KOPT-K1 (cell line): Measurements from ENCODE around the gene GLE1.
"Not testable (repeated sequence)": the region's sequence is repeated elsewhere in the genome, so short reads cannot be mapped to it uniquely, and the experiment has no call there.

Experiments used
- H3K27ac ChIP-seq: fragments of 200-600 bp; sonication (generic); 2 replicates; pipeline ENCODE4 v1.5.1; 2016; ENCODE audit warnings: antibody characterized with exemption, mild to moderate bottlenecking, low read depth, low read length; ENCODE audit not compliant: poor library complexity, severe bottlenecking
- H3K36me3 ChIP-seq: fragments of 200-600 bp; sonication (generic); 2 replicates; pipeline ENCODE4 v1.5.1; 2017; ENCODE audit warnings: antibody characterized with exemption, mild to moderate bottlenecking, low read length, moderate library complexity; ENCODE audit not compliant: insufficient read depth
- H3K9me3 ChIP-seq: fragments of 200-600 bp; sonication (generic); 2 replicates; pipeline ENCODE4 v1.5.1; 2017; ENCODE audit warnings: antibody characterized with exemption, low read length, mild to moderate bottlenecking; ENCODE audit not compliant: insufficient read depth, poor library complexity, severe bottlenecking

Gene GLE1

DNA sequence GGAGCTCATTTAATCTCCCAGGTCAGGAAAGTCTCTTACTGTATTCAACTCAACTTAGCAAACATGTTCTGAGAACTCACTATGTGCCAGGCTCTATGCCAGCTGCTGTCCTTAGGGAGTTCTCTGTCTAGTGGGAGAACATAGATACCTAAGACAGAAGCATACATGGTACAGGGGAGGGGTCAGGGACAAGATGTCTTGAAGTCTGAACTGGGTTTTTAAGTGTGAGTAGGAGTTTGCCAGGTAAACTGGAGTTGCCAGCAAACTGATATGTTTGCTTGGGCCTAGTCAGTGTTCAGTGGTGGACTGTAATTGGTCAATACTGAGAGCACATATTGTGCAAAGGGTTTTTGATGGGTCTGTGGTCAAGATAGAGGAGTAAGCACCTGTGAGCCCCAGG lies 18.3 kb upstream of the GLE1 start:
- no peak overlapping the region for H3K27ac ChIP-seq
- no peaks in the 10 kb centered on the region for H3K9me3 ChIP-seq
- peaks cover 98% of the 10 kb centered on the region for H3K36me3 ChIP-seq

DNA sequence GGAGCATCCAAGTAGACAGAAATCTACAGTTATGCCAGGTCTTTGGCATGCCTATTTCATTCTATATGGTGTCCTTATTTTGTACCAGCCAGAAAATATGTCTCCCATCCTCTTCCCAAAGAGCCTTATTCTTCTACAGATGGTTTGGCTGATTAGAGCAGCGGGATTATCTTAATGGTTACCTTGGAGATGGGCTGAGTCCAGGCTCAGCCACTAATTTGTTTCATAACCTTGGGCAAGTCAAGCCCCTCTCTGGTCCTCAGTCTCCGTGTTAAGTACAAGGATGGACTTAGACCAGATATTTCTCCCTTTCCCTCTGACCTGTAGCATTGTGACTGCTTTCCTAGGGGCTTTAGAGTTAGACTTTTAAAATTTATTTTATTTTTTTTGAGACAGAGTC lies 11.1 kb upstream of the GLE1 start:
- Histone ChIP-seq H3K36me3 (peaks cover 95% of the 10 kb centered on the region), H3K27ac (no peak overlapping the region), H3K9me3 (no peaks in the 10 kb centered on the region)

DNA sequence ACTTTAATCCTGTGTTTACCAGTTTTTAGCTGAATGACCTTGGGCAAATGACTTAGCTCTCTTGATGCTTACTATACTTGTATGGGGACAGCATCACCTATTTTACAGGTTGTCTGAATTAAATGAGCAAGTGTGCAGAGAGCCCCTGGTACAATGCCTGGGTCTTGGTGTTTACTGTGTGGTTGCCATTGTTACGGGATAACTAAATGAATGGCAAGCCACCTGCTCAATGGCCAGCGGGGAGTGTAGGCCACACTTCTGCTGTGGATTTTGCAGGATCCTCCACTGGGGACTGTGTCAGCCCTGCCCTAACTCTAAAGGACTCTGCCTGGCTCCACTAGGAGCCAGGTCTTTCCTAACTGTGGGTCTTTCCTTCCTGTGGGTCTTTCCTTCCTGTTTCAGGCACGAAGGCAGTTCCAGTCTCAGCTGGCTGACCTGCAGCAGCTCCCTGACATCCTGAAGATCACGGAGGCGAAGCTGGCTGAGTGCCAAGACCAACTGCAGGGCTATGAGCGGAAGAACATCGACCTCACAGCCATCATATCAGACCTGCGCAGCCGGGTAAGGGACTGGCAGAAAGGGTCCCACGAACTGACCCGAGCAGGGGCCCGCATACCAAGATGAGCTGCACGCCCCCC lies 10.3 kb upstream of the GLE1 start:
- Histone ChIP-seq H3K36me3 (peaks cover 95% of the 10 kb centered on the region), H3K27ac (no peak overlapping the region), H3K9me3 (no peaks in the 10 kb centered on the region)

DNA sequence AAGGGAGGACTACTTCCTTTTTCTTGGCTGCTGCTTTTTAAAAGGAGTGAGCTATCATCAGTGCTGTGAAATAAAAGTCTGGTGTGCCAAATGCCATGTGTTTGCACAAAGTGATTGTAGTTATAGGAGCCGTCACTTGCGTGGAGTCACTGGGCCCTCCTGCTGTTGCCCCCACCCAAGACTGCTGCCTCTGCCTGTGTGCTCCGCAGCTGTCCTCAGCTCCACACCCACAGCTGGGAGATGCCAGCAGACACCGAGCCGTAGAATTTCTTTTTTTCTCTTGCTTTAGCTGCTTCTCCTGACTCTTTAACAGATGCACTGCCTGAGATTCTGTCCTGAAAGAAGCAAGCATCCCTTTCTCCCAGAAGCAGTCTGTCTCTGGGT lies 9.8 kb upstream of the GLE1 start:
- peaks cover 95% of the 10 kb centered on the region for H3K36me3 ChIP-seq
- no peaks in the 10 kb centered on the region for H3K9me3 ChIP-seq
- no peak overlapping the region for H3K27ac ChIP-seq

DNA sequence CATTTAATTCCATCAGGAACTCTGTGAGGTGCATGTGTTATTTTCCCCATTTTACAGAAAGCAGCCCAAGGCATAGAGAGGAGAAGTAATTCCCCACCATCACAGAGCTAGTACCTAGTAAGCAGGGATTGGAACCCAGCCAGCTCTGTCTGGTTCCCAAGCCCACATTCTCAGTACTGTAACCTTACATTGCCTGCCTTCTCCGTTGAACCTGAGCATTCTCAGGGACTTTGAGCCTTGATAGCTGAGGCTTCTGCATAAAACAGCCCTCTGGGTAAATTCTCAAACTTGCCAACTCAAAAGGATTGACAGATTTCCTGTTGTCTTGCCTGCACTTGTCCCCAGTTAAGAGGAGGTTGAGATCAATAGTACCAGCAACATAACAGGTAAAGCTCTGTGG lies 9.2 kb upstream of the GLE1 start:
- Histone ChIP-seq H3K27ac (no peak overlapping the region), H3K36me3 (peaks cover 95% of the 10 kb centered on the region)

DNA sequence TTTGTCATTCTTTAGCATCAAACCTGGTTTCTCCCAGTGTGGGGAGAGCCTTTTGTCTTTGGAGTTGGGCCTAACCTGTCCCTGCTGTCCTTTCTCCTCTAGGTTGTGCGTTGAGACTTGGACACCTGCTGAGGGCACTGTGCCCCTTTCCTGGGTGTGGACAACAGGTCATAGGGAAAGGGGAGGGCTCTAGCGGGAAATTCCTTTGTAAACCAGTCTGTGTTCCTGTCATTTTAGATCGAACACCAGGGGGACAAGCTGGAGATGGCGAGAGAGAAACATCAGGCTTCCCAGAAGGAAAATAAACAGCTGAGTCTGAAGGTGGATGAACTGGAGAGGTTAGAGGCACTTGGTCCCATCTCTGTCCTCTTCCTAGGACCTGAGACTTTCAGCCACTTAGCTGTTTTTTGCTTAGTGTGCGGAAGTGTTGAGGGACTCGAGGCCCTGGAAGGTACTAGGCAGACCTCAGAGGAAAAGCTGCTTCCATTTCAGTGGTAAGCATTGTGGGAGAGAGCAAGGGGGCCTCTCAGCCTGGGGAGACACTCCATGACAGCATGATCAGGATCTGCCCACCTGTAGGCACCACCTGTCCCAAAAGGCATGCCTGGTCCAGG lies 8.6 kb upstream of the GLE1 start:
- Histone ChIP-seq H3K27ac (no peak overlapping the region), H3K36me3 (peaks cover 96% of the 10 kb centered on the region), H3K9me3 (no peaks in the 10 kb centered on the region)

More for the DNA sequence above, 9.2 kb upstream of the GLE1 start:
- H3K9me3 ChIP-seq = no peaks in the 10 kb centered on the region

DNA sequence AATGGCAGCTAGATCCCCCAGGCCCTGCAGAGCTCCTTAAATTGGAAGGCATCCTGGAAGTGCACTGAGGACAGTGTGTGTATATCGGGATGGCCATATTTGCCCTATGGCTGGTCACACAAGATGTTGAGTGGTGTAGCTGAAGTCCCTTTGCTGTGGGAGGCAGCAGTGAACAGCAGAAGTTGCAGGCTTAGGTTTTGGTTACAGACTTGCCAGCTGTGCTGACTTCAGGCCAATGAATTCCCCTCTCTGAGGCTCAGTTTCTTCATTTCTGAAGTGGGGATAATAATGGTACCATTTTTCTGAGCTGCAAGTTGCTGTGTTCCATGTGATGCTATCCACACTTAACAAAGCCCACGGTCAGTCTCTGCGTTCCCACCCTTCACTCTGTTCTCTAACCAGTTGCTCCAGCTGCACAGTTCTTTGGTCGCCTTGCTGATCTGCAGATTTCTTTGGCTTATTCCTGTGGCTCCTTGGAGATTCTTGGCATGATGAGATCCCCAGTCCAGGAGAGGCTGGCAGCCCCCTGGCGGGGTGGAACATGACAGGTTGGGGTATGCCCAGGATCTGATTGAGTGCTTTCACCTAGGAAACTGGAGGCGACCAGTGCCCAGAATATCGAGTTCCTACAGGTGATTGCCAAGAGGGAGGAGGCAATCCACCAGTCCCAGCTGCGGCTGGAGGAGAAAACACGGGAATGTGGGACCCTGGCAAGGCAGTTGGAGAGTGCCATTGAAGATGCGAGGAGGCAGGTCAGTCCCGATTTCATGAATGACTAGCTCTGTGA lies 6.5 kb upstream of the GLE1 start:
- Histone ChIP-seq H3K9me3 (no peaks in the 10 kb centered on the region), H3K36me3 (peaks cover 95% of the 10 kb centered on the region), H3K27ac (no peak overlapping the region)

DNA sequence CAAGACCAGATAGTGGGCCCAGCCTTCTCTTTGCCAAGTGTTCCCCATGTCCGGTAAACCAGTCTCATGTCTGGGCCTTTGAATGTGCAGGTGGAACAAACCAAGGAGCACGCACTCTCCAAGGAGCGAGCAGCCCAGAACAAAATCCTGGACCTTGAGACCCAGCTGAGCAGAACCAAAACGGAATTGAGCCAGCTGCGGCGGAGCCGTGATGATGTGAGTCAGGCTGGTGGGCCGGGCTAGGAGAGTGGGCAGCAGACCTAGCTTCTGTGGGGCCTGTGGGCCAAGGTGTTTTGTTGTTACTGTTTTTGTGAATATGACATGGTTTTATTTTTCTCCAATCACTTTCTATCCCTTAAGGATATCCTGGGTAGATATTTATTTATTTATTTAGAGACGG lies 5.6 kb upstream of the GLE1 start:
- no peaks in the 10 kb centered on the region for H3K9me3 ChIP-seq
- peaks cover 88% of the 10 kb centered on the region for H3K36me3 ChIP-seq
- no peak overlapping the region for H3K27ac ChIP-seq

DNA sequence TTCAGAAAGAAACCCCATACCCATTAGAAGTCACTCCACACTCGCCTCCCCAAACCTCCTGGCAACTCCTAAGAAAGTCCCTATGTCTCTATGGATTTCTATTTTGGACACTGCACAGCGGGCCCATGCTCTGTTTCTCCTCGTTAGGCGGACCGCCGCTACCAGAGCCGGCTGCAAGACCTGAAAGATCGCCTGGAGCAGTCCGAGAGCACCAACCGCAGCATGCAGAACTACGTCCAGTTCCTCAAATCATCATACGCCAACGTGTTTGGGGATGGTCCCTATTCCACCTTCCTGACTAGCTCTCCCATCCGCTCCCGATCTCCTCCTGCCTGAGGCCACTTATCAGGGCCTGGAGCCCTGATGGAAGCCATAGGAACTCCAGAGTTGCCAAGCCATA lies 4.6 kb upstream of the GLE1 start:
- no peak overlapping the region for H3K27ac ChIP-seq
- H3K9me3 ChIP-seq = no peaks in the 10 kb centered on the region
- peaks cover 78% of the 10 kb centered on the region for H3K36me3 ChIP-seq

DNA sequence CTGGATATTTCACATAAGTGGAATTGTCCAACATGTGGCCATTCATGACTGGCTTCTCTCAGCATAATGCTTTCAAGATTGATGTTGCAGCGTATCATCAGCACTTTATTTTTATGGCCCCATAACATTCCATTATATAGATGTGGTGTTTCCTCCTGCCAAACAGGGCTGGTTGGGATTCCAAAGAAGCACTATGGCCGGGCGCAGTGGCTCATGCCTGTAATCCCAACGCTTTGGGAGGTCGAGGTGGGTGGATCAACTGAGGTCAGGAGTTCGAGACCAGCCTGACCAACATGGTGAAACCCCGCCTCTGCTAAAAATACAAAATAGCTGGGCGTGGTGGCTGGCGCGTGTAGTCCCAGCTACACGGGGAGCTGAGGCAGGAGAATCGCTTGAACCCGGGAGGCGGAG lies 1.1 kb upstream of the GLE1 start:
- H3K27ac ChIP-seq, H3K9me3 ChIP-seq: not testable (repeated sequence)
- H3K36me3 ChIP-seq = peaks cover 54% of the 10 kb centered on the region

DNA sequence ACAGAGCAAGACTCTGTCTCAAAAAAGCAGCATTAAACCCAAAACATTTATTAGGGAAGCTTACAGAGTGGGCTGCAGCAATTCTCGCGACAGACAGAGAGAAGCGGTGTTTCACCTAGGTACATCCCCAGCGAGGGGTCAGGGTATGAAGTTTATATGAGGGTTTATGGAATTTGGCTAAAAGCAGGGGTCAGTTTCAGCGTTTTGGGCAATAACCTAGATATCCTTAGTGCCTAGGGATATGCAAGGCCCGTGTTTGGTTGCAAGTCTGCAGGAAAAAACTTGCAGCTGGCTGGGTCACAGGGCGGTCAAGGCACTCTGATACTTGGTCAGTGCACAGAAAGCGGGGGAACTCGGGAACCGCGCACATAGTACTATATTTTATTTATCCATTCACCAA lies 649 bp upstream of the GLE1 start:
- peak overlapping the region; percentile 82 for H3K27ac ChIP-seq
- H3K36me3 ChIP-seq = peaks cover 54% of the 10 kb centered on the region

DNA sequence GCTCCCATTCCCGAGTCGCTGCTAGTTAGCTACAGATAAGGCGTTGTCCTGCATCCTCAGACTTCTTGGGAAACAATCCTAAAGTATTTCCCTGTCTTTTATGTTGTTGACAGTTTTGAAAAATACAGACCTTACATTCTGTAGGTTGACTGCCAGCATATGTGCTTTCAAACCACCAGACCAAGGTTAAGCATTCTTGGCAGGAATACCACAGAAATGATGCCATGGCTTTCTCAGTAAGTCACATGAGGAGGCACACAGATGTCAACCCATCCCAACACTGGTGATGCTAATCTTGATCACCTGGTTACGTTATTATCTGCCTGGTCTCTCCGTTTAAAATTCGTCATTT lies 871 bp downstream of the GLE1 start:
- Histone ChIP-seq H3K36me3 (peaks cover 53% of the 10 kb centered on the region), H3K9me3 (no peaks in the 10 kb centered on the region), H3K27ac (peak overlapping the region; percentile 82)

More for the DNA sequence above, 649 bp upstream of the GLE1 start:
- no peaks in the 10 kb centered on the region for H3K9me3 ChIP-seq

DNA sequence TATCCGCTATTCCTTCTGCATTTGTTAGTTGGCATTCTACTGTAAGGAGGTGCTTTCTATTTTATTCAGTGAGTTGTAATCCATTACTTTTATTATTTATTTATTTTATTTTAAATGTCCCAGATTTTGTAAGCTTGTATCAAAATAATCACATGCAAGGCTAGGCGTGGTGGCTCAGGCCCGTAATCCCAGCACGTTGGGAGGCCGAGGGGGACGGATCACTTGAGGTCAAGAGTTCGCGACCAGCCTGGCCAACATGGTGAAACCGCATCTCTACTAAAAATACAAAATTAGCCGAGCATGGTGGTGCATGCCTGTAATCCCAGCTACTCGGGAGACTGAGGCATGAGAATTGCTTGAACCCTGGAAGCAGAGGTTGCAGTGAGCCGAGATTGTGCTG lies 1.4 kb downstream of the GLE1 start:
- not testable (repeated sequence) for H3K27ac ChIP-seq, H3K9me3 ChIP-seq
- H3K36me3 ChIP-seq = peaks cover 48% of the 10 kb centered on the region

DNA sequence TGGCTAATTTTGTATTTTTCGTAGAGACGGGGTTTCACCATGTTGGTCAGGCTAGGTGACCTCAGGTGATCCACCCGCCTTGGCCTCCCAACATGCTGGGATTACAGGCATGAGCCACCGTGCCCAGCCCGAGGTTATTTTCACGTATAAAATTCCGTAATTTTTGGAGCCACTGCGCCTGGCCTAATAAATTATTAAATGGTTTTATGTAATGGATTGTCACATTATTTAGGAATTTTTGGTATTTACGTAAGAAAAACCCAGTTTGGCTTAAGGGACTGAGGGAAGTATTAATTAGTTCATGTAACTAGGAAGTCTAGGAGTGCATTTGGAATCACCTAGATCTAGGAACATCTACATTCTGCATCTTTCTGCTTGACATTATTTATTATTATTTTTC lies 8.3 kb downstream of the GLE1 start:
- Histone ChIP-seq H3K9me3 (no peaks in the 10 kb centered on the region), H3K27ac (no peak overlapping the region), H3K36me3 (peaks cover 71% of the 10 kb centered on the region)

DNA sequence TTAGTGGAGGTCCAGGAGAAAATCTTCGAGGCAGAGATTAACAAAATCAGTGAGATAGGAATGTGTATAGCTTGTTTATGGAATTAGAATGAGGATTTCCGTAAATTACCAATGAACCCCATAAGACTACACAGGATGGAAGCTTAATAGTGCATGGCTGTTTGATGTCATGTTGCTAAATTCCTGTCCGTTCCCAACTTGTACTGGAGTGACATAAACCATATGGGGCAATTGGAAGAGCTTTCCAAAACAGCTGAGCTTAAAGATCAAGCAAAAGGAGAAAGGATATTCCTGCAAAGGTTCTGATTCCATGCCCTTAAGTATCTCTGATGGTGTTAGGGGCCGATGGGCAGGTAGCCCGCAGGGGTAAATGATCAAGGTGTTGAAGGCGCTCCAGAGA lies 17.4 kb downstream of the GLE1 start:
- Histone ChIP-seq H3K9me3 (peaks cover 7% of the 10 kb centered on the region), H3K27ac (no peak overlapping the region), H3K36me3 (peaks cover 81% of the 10 kb centered on the region)
